ENCODE results near the gene NEO1. TPM values are rescaled to one million over a fixed set of nuclear protein-coding genes. Genes with fewer than 3 reads are reported as not detected.

Gene NEO1
- total RNA-seq, 1 donor from 2014 or later = 2.3 TPM

- Mint-ChIP-seq H3K27ac (no peak overlapping the region), H3K9me3 (no peaks in the 10 kb centered on the region), H3K27me3 (peaks cover 3% of the 10 kb centered on the region), H3K4me1 (peaks cover 3% of the 10 kb centered on the region), H3K36me3 (ENCODE audit: low read depth) (no peaks in the 10 kb centered on the region), H3K4me3 (no peak overlapping the region)
- TF ChIP-seq, protein P1, sequence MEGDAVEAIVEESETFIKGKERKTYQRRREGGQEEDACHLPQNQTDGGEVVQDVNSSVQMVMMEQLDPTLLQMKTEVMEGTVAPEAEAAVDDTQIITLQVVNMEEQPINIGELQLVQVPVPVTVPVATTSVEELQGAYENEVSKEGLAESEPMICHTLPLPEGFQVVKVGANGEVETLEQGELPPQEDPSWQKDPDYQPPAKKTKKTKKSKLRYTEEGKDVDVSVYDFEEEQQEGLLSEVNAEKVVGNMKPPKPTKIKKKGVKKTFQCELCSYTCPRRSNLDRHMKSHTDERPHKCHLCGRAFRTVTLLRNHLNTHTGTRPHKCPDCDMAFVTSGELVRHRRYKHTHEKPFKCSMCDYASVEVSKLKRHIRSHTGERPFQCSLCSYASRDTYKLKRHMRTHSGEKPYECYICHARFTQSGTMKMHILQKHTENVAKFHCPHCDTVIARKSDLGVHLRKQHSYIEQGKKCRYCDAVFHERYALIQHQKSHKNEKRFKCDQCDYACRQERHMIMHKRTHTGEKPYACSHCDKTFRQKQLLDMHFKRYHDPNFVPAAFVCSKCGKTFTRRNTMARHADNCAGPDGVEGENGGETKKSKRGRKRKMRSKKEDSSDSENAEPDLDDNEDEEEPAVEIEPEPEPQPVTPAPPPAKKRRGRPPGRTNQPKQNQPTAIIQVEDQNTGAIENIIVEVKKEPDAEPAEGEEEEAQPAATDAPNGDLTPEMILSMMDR (IDR thresholded peaks at IDR 0.05) = no peak
- CTCF ChIA-PET = no interaction called here
- POLR2A ChIA-PET = no interaction called here
- intact Hi-C loops (cut with micrococcal nuclease) = no loop called here
- ATAC-seq (ENCODE audit: low read depth) = peak; percentile 18
- no peak for DNase-seq
These were observed 90.8 kb downstream of the NEO1 start for GRCh38 chr15:73142802-73143762.

DNA sequence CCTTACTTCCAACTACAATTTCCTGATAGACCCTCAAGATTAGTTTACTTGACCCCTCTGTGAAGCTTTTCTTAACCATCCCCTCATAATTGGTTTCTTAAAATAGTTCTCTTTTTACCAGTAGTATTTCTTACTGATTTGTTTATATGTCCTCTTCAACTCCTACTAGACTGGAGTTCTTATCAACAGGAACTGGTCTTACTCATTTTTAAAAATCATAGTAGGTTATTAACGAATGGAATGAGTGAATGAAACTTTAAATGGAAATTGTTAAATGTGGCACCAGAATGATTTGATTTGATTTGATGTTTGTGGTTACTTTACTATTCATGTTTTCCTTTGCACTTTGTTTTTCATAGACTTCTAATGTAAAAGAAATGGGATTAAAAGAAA, 91.5 kb downstream of the NEO1 start:
- Mint-ChIP-seq H3K27ac (no peak overlapping the region), H3K4me1 (peaks cover 3% of the 10 kb centered on the region), H3K4me3 (no peak overlapping the region), H3K36me3 (ENCODE audit: low read depth) (no peaks in the 10 kb centered on the region), H3K9me3 (no peaks in the 10 kb centered on the region), H3K27me3 (peaks cover 3% of the 10 kb centered on the region)
- CTCF ChIA-PET = no interaction called here
- TF ChIP-seq, protein P1 (IDR thresholded peaks at IDR 0.05) = no peak
- intact Hi-C loops (cut with micrococcal nuclease) = no loop called here
- DNase-seq (no peak), ATAC-seq (ENCODE audit: low read depth) (no peak)
- POLR2A ChIA-PET = no interaction called here

GRCh38 chr15:73146419-73146818, 94.2 kb downstream of the NEO1 start:
- ATAC-seq (ENCODE audit: low read depth) (no peak), DNase-seq (no peak)
- intact Hi-C loops (cut with micrococcal nuclease) = no loop called here
- ChIA-PET CTCF (no interaction called here), POLR2A (no interaction called here)
- Mint-ChIP-seq H3K27me3 (peaks cover 3% of the 10 kb centered on the region), H3K4me1 (peaks cover 3% of the 10 kb centered on the region), H3K27ac (no peak overlapping the region), H3K36me3 (ENCODE audit: low read depth) (peaks cover 2% of the 10 kb centered on the region), H3K4me3 (no peak overlapping the region), H3K9me3 (peaks cover 7% of the 10 kb centered on the region)
- TF ChIP-seq, protein P1 (IDR thresholded peaks at IDR 0.05) = no peak

DNA sequence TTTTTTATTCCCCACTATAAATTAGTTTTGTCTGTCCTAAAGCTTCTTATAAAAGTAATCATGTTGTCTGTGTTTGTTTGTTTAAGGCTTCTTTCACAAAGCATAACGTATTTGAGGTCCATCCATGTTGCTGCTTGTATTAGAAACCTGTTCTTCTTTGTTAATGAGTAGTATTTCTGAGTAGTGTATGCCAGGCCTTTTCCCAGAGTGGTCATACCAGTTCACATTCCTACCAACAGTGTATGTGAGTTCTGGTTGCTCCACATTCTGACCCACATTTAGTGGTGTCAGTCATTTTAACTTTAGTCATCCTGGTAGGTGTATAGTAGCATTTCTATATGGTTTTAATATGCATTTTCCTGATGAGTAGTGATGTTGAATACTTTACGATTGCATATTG, 98.6 kb downstream of the NEO1 start:
- Mint-ChIP-seq H3K27me3 (no peaks in the 10 kb centered on the region), H3K4me3 (no peak overlapping the region), H3K4me1 (no peaks in the 10 kb centered on the region), H3K27ac (no peak overlapping the region), H3K36me3 (ENCODE audit: low read depth) (peaks cover 2% of the 10 kb centered on the region), H3K9me3 (peaks cover 21% of the 10 kb centered on the region)
- ChIA-PET CTCF (no interaction called here), POLR2A (no interaction called here)
- TF ChIP-seq, protein P1 (IDR thresholded peaks at IDR 0.05) = no peak
- intact Hi-C loops (cut with micrococcal nuclease) = no loop called here
- no peak for DNase-seq
- ATAC-seq (ENCODE audit: low read depth) = no peak

GRCh38 chr15:73153024-73153423, 100.8 kb downstream of the NEO1 start:
- CTCF ChIA-PET = no interaction called here
- Mint-ChIP-seq H3K4me1 (no peaks in the 10 kb centered on the region), H3K36me3 (ENCODE audit: low read depth) (peaks cover 2% of the 10 kb centered on the region), H3K27me3 (no peaks in the 10 kb centered on the region), H3K4me3 (no peak overlapping the region), H3K27ac (no peak overlapping the region), H3K9me3 (peaks cover 29% of the 10 kb centered on the region)
- intact Hi-C loops (cut with micrococcal nuclease) = no loop called here
- no peak for DNase-seq
- ATAC-seq (ENCODE audit: low read depth) = no peak
- POLR2A ChIA-PET = no interaction called here
- TF ChIP-seq, protein P1 (IDR thresholded peaks at IDR 0.05) = no peak

Measured in activated B cell treated with CpG ODN at 0.5 μM for 24 hours (primary cell).